GM19023 (cell line): ENCODE results near the gene KLF16.
"Not testable (repeated sequence)": the region's sequence is repeated elsewhere in the genome, so short reads cannot be mapped to it uniquely, and the experiment has no call there.

Experiments
- ATAC-seq: cut with Tn5 transposase; IDR thresholded peaks from one replicate; pipeline ENCODE4 v1.9.1; 2021; ENCODE audit warnings: mild to moderate bottlenecking, moderate library complexity; ENCODE audit not compliant: unreplicated experiment

KLF16 gene

GRCh38 chr19:1884719-1885334, 21.4 kb upstream of the KLF16 start:
- ATAC-seq, result peak; percentile 11

GRCh38 chr19:1884291-1884718, 20.9 kb upstream of the KLF16 start:
- no peak for ATAC-seq

- no peak for ATAC-seq
These were observed 20.4 kb upstream of the KLF16 start for GRCh38 chr19:1883784-1884183.

GRCh38 chr19:1882786-1883692, 19.7 kb upstream of the KLF16 start:
- ATAC-seq, result no peak

GRCh38 chr19:1882089-1882785, 18.9 kb upstream of the KLF16 start:
- ATAC-seq, result no peak

GRCh38 chr19:1881393-1882088, 18.2 kb upstream of the KLF16 start:
- not testable (repeated sequence) for ATAC-seq

- no peak for ATAC-seq
These were observed 17.4 kb upstream of the KLF16 start for GRCh38 chr19:1880611-1881392.

- not testable (repeated sequence) for ATAC-seq
These were observed 16.6 kb upstream of the KLF16 start for GRCh38 chr19:1879982-1880381.

- not testable (repeated sequence) for ATAC-seq
These were observed 15.2 kb upstream of the KLF16 start for GRCh38 chr19:1878583-1878982.

GRCh38 chr19:1877280-1877660, 13.9 kb upstream of the KLF16 start:
- ATAC-seq, result not testable (repeated sequence)

GRCh38 chr19:1876496-1877279, 13.3 kb upstream of the KLF16 start:
- ATAC-seq, result peak; percentile 24

- peak; percentile 87 for ATAC-seq
These were observed 12.5 kb upstream of the KLF16 start for GRCh38 chr19:1875646-1876495.

GRCh38 chr19:1875265-1875645, 11.9 kb upstream of the KLF16 start:
- not testable (repeated sequence) for ATAC-seq

GRCh38 chr19:1874554-1875185, 11.3 kb upstream of the KLF16 start:
- ATAC-seq, result no peak

GRCh38 chr19:1873524-1874473, 10.4 kb upstream of the KLF16 start:
- ATAC-seq, result no peak

- ATAC-seq, result no peak
These were observed 9.6 kb upstream of the KLF16 start for GRCh38 chr19:1872807-1873523.
